PC-9 (cell line): ENCODE measurements around the gene SLC9A4. TPM values are rescaled to one million over a fixed set of nuclear protein-coding genes. Genes with fewer than 3 reads are reported as not detected.

ENCODE experiments used
- BruUV-seq: library from RNA; stranded (reverse); fragments of 400-500 nt; replicated peaks from 2 replicates; lab custom pipeline; 2021; lab: Mats Ljungman, UMichigan
- CTCF ChIA-PET: fragments of 300-600 bp; sonication (Branson Sonifier 250); formaldehyde crosslinking; loops from one replicate; lab custom pipeline; 2022; ENCODE audit warnings: antibody characterized with exemption; lab: Charles Lee
- POLR2A ChIA-PET: fragments of 300-600 bp; sonication (Branson Sonifier 250); formaldehyde crosslinking; loops from one replicate; lab custom pipeline; 2022; ENCODE audit warnings: antibody characterized with exemption; ENCODE audit not compliant: unreplicated experiment; lab: Charles Lee
- DNase-seq, 2 experiments: peaks; one replicate each; pipeline versions ENCODE4 v3.0.0 to v3.0.0-alpha.2; 2015 to 2022; ENCODE audit warnings: mixed read lengths in 1 of 2
- H2AFZ ChIP-seq: fragments of 200-600 bp; sonication (generic); 2 replicates; pipeline ENCODE4 v1.8.1; 2017; ENCODE audit warnings: antibody characterized with exemption
- H3F3A ChIP-seq: fragments of 200-600 bp; sonication (generic); 2 replicates; pipeline ENCODE4 v1.8.1; 2017; ENCODE audit warnings: antibody characterized with exemption, mild to moderate bottlenecking, low read depth; ENCODE audit not compliant: insufficient read depth
- H3K27ac ChIP-seq: fragments of 200-600 bp; sonication (generic); 2 replicates; pipeline ENCODE4 v1.6.1; 2016; ENCODE audit warnings: mixed run types
- H3K27me3 ChIP-seq: fragments of 200-600 bp; sonication (generic); 2 replicates; pipeline ENCODE4 v1.6.1; 2016; ENCODE audit warnings: low read depth, mixed run types; ENCODE audit not compliant: insufficient read depth
- H3K36me3 ChIP-seq: fragments of 200-600 bp; sonication (generic); 2 replicates; pipeline ENCODE4 v1.6.1; 2016; ENCODE audit warnings: low read depth, mixed run types
- H3K4me1 ChIP-seq: fragments of 200-600 bp; sonication (generic); replicated peaks from 2 replicates; pipeline ENCODE4 v1.6.1; 2016; ENCODE audit warnings: mixed run types; ENCODE audit not compliant: insufficient read depth
- H3K4me2 ChIP-seq: fragments of 200-600 bp; sonication (generic); 2 replicates; pipeline ENCODE4 v1.6.1; 2017; ENCODE audit warnings: mixed run types
- H3K4me3 ChIP-seq: fragments of 200-600 bp; sonication (generic); 2 replicates; pipeline ENCODE4 v1.6.1; 2016; ENCODE audit warnings: mixed run types
- H3K79me2 ChIP-seq: fragments of 200-600 bp; sonication (generic); 2 replicates; pipeline ENCODE4 v1.6.1; 2017; ENCODE audit warnings: low read depth, mixed run types
- H3K9me2 ChIP-seq: fragments of 200-600 bp; sonication (generic); 2 replicates; pipeline ENCODE4 v1.8.1; 2017; ENCODE audit warnings: mild to moderate bottlenecking; ENCODE audit not compliant: insufficient read depth
- H3K9me3 ChIP-seq: fragments of 200-600 bp; sonication (generic); 2 replicates; pipeline ENCODE4 v1.8.1; 2016; ENCODE audit warnings: low read depth; ENCODE audit not compliant: insufficient read depth
- H4K20me1 ChIP-seq: fragments of 200-600 bp; sonication (generic); 2 replicates; pipeline ENCODE4 v1.8.1; 2017; ENCODE audit not compliant: insufficient read depth
- CTCF ChIP-seq: fragments of 200-600 bp; sonication (generic); conservative IDR thresholded peaks from 2 replicates; pipeline ENCODE4 v1.6.1; 2017; ENCODE audit warnings: mixed run types, antibody characterized with exemption, mild to moderate bottlenecking, moderate library complexity
- EZH2 ChIP-seq: fragments of 200-600 bp; sonication (generic); IDR thresholded peaks from 2 replicates; pipeline ENCODE4 v1.8.0; 2017; ENCODE audit warnings: antibody characterized with exemption, low read depth
- intact Hi-C: fragments of 100-400 bp; cut with micrococcal nuclease; formaldehyde crosslinking; loops from one replicate; pipeline ENCODE4 v1.10.0; 2022; ENCODE audit not compliant: unreplicated experiment
- total RNA-seq: library from RNA; stranded (reverse); gene quantifications from 2 replicates; pipeline ENCODE4 v1.2.3, GENCODE V29; 2021

SLC9A4 gene
- total RNA-seq, 1 experiment from 2014 or later, result 0.85 TPM

GRCh38 chr2:102513355-102513939 is 40.4 kb downstream of the SLC9A4 start:
- POLR2A ChIA-PET, result interaction anchor here (0.6 to 0.9 kb wide), 4 partner anchors 8 to 372 kb away, joined by 3 to 8 read pairs (median 4); a partner anchor contains a TSS
- peak overlapping the region; percentile 76 for H3K27ac ChIP-seq

GRCh38 chr2:102514061-102514785 is 41.2 kb downstream of the SLC9A4 start:
- H3K79me2 ChIP-seq, result no peaks in the 10 kb centered on the region
- H3K4me3 ChIP-seq, result 0 out of 2 replicates have a peak overlapping the region, but pooled peaks have one; percentile 30
- H3K4me1 ChIP-seq, result peaks cover 33% of the 10 kb centered on the region
- no TSS peak for BruUV-seq
- DNase-seq, result peak; percentile 63 to 93
- no peaks in the 10 kb centered on the region; the same call in 1 of the 2 replicates for H3K36me3 ChIP-seq
- CTCF ChIA-PET, result interaction anchor here (0.6 to 2.3 kb wide), 3 partner anchors 41 to 102 kb away, joined by 3 to 7 read pairs (median 5); partner anchors contain the start of gene SLC9A4
- 0 out of 2 replicates have a peak overlapping the region, but pooled peaks have one; percentile 11 for H2AFZ ChIP-seq
- no peaks in the 10 kb centered on the region for H3K9me2 ChIP-seq
- H3K4me2 ChIP-seq, result peak overlapping the region; percentile 65
- H3K27ac ChIP-seq, result peak overlapping the region; percentile 76
- TF ChIP-seq EZH2 (no peak), CTCF (no peak)
- no peaks in the 10 kb centered on the region for H3K27me3 ChIP-seq
- no peaks in the 10 kb centered on the region for H4K20me1 ChIP-seq
- H3K9me3 ChIP-seq, result peaks cover 13% of the 10 kb centered on the region; the same call in 1 of the 2 replicates
- intact Hi-C loops, result loop anchor here (1.0 to 2.0 kb wide), 3 partner anchors 26 to 147 kb away; no protein-coding TSS in a partner anchor
- peaks cover 16% of the 10 kb centered on the region for H3F3A ChIP-seq
- POLR2A ChIA-PET, result interaction anchor here (0.5 to 0.9 kb wide), 6 partner anchors 8 to 512 kb away, joined by 3 to 8 read pairs (median 6); a partner anchor contains a TSS

More at GRCh38 chr2:102513355-102513939, 40.4 kb downstream of the SLC9A4 start:
- TF ChIP-seq CTCF (no peak), EZH2 (no peak)
- no peaks in the 10 kb centered on the region for H3K27me3 ChIP-seq
- TSS peak; percentile 77 for BruUV-seq
- H3K9me3 ChIP-seq, result peaks cover 15% of the 10 kb centered on the region; the same call in 1 of the 2 replicates
- H2AFZ ChIP-seq, result no peak overlapping the region
- H3K9me2 ChIP-seq, result no peaks in the 10 kb centered on the region
- DNase-seq, result no peak
- H3K4me1 ChIP-seq, result peaks cover 33% of the 10 kb centered on the region
- H3K79me2 ChIP-seq, result no peaks in the 10 kb centered on the region
- CTCF ChIA-PET, result interaction anchor here (1.3 to 2.3 kb wide), 2 partner anchors 40 to 103 kb away, joined by 3 to 7 read pairs; partner anchors contain the start of gene SLC9A4
- 0 out of 2 replicates have a peak overlapping the region, but pooled peaks have one; percentile 30 for H3K4me3 ChIP-seq
- no peaks in the 10 kb centered on the region for H3K36me3 ChIP-seq
- no peaks in the 10 kb centered on the region for H4K20me1 ChIP-seq
- intact Hi-C loops, result no loop called here
- peak overlapping the region; percentile 65 for H3K4me2 ChIP-seq
- H3F3A ChIP-seq, result peaks cover 16% of the 10 kb centered on the region

- Histone ChIP-seq H3K36me3 (no peaks in the 10 kb centered on the region; the same call in 1 of the 2 replicates), H3K27me3 (no peaks in the 10 kb centered on the region), H4K20me1 (no peaks in the 10 kb centered on the region), H3K79me2 (no peaks in the 10 kb centered on the region), H3K9me3 (peaks cover 9% of the 10 kb centered on the region; the same call in 1 of the 2 replicates), H3K4me2 (peak overlapping the region; percentile 8; the same call in 1 of the 2 replicates), H3K4me1 (peaks cover 40% of the 10 kb centered on the region), H3K9me2 (no peaks in the 10 kb centered on the region), H3K27ac (peak overlapping the region; percentile 38), H3F3A (peaks cover 23% of the 10 kb centered on the region), H2AFZ (no peak overlapping the region), H3K4me3 (no peak overlapping the region)
- TF ChIP-seq CTCF (no peak), EZH2 (no peak)
- intact Hi-C loops, result loop anchor here (1.0 to 2.0 kb wide), 3 partner anchors 43 to 145 kb away; partner anchors contain the start of gene SLC9A4
- POLR2A ChIA-PET, result interaction anchor here (0.6 kb wide), 1 partner anchor 221 kb away, joined by 4 read pairs; a partner anchor contains a TSS
- no TSS peak for BruUV-seq
- CTCF ChIA-PET, result no interaction called here
- DNase-seq, result peak; percentile 28 to 82
Measured at GRCh38 chr2:102515851-102516250, 42.8 kb downstream of the SLC9A4 start.
